ENCODE measurements around the gene ZNF423.

Gene ZNF423

DNA sequence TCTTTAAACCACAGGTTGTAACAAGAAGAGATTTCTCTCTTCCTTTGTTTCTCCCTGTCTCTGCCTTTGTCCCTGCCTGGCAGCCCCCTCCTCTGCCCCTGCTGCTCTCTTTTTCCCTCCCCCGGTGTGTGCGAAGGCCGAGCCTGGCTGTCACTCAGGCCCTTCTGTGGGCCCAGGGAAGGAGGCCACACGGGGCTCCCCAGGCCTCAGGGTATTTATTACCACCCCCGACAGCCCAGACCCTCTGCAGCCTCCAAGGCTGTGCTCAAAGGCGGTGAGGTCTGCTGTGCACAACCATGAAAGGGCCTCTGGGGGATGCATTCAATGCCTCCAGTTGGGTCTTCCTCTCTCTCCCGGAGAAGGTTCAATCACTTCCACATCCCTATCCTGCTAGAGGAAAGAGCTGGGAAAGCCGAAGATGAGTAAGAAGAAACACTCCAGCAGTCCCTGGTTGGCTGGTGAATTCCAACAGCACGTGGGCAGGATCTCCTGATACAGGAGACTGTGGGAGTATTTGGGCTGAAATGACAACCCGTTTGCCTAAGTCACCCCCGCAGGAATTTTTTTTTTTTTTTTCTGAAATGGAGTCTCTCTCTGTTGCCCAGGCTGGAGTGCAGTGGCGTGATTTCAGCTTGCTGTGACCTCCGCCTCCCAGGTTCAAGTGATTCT is 34.2 kb downstream of the ZNF423 start:
- TF ChIP-seq, protein P1, sequence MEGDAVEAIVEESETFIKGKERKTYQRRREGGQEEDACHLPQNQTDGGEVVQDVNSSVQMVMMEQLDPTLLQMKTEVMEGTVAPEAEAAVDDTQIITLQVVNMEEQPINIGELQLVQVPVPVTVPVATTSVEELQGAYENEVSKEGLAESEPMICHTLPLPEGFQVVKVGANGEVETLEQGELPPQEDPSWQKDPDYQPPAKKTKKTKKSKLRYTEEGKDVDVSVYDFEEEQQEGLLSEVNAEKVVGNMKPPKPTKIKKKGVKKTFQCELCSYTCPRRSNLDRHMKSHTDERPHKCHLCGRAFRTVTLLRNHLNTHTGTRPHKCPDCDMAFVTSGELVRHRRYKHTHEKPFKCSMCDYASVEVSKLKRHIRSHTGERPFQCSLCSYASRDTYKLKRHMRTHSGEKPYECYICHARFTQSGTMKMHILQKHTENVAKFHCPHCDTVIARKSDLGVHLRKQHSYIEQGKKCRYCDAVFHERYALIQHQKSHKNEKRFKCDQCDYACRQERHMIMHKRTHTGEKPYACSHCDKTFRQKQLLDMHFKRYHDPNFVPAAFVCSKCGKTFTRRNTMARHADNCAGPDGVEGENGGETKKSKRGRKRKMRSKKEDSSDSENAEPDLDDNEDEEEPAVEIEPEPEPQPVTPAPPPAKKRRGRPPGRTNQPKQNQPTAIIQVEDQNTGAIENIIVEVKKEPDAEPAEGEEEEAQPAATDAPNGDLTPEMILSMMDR (IDR thresholded peaks at IDR 0.05; ENCODE audit: low read depth, low read length) = no peak
- DNase-seq (ENCODE audit: extremely low read depth, low read depth) = no peak

DNA sequence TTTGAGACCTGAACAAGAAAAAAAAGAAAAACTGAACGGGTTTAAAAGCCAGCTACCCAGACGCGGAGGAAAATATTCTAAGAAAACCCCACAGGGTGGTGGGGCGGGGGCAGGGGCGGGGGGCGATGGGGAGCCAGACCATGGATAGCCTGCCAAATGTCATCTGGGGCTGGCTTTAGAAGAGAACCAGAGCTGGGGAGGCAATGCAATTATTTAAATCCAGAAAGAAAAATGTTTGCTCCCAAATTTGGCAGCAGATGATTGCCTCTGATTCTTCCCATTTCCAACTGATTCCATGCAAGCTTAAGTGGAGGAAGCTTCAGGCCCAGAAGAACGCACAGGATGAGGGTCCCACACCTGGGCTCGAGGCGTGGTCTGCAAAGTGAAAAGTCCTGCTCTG is 34.8 kb downstream of the ZNF423 start:
- TF ChIP-seq, protein P1 (IDR thresholded peaks at IDR 0.05; ENCODE audit: low read depth, low read length) = no peak

DNA sequence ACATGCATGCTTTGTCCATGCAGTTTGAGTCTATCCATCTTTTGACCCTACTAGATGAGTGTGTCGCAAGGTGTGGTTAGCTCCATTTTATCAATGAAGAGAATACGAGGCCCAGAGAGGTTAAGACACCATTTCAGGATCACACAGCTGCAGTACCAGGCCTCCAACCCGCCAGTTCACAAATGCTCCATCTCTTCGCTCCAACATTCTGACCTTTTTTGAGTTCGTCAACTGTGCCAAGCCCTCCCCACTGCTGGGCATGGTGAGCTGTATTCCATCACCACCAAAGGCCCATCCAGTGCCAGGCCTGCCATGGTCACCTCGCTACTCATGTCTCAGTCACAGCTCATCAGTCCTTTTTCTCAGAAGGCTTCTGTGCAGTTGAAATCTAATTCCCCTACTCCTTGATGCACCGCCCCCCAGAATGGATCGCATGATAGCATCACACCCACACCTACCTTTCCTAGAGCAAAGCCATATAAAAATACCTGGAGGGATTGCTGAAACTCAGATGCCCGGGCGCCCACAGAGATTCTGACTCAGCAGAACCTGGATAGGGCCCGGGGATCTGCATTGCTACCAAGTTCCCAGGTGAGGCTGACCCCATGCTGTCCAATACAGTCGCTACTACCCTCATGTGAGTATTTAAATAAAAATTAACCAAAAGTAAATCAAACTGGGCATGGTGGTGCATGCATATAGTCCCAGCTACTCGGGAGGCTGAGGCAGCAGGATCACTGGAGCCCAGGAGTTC is 38.0 kb downstream of the ZNF423 start:
- TF ChIP-seq, protein P1 (IDR thresholded peaks at IDR 0.05; ENCODE audit: low read depth, low read length) = no peak
- DNase-seq (ENCODE audit: extremely low read depth, low read depth) = no peak

More for the DNA sequence above, 34.8 kb downstream of the ZNF423 start:
- no peak for DNase-seq (ENCODE audit: extremely low read depth, low read depth)

DNA sequence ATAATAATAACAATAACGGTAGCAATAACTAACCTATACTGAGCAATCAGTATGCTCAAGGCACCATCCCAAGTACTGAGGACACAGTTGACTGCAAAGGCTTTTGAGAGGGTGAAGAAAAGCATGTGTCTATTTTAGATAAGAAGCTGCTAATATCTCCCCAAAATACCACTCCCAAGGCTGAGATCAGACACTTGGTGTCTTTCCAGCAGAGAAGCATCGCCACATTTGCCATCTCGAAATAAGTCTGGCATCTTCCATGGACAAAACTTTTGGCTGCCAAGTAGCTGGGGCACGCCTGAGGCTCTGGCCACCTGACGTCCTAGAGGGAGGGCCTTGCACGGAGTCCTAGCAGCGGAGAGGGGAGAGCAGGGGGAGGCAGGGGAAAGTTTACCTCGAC is 39.0 kb downstream of the ZNF423 start:
- DNase-seq (ENCODE audit: extremely low read depth, low read depth) = no peak
- TF ChIP-seq, protein P1 (IDR thresholded peaks at IDR 0.05; ENCODE audit: low read depth, low read length) = no peak

DNA sequence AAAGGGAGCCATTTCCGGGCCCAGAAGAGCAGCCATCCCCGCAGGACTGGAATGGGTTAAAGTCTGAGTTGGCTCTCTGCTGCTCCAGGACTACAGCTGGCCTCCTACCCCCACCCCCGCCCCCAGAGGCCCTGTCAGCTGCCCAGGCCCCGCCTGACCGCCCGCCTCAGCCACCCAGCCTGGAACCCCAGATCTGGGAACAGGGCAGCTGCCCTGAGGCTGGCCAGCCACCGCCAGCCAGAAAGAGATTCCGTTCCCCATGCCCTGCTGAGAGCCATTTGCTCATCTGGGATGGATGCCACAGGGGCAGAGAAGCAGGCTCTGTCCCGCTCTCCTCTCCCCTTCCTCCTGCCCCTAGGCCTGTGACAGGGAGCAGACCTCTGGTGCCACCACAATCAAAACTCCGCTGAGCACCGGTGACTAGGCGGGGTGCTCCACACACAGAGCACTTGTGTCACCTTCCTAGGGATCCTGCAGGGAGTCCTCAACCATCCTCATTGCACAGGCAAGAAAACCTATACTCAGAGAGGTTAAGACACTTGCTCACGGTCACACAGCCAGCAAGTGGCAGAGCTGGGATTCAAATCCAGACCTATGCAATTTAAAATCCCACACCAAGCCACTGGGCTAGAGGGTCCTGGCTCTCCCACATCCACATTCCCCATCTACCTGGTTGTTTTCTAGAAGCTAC is 44.1 kb downstream of the ZNF423 start:
- TF ChIP-seq, protein P1 (IDR thresholded peaks at IDR 0.05; ENCODE audit: low read depth, low read length) = no peak

DNA sequence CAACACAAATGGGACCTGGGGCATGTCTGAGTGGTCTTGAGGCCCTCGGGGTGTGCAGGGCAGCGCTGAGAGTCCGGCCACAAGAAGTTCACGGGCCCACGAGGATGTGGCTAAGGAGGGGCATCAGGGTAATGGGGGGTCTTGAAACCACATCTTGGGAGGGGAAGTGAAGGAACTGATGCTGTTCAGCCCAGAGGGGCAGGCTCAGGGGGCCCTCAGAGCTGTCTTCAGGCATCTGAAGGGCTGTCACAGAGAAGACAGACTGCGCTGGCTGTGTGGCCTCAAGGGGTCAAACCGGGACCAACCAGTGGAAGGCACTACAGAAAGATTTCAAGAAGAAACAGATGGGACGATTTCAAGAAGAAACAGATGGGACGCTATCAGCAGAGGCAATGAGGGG is 45.1 kb downstream of the ZNF423 start:
- no peak for DNase-seq (ENCODE audit: extremely low read depth, low read depth)
- TF ChIP-seq, protein P1 (IDR thresholded peaks at IDR 0.05; ENCODE audit: low read depth, low read length) = no peak

More for the DNA sequence above, 44.1 kb downstream of the ZNF423 start:
- no peak for DNase-seq (ENCODE audit: extremely low read depth, low read depth)

DNA sequence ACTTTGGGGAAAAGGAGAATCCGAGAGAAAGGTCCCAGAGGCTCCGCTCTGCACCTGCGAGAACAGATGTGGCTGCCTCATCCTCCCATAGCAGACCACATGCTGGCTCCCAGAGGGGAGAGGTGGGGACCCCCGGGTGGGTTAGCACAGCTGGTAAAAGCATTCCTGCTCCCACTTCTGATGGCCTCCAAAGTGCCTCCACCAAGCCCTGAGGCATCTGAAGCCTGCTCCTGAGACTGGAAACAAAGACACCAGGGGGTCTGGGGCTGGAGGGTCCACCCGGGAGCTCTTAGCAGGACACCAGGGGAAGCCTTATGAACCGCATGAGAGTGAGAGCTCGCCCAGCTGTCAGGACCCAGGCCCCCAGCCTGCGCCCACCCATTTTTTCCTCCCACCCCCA is 46.4 kb downstream of the ZNF423 start:
- no peak for DNase-seq (ENCODE audit: extremely low read depth, low read depth)
- TF ChIP-seq, protein P1 (IDR thresholded peaks at IDR 0.05; ENCODE audit: low read depth, low read length) = no peak

All from AG09319 (cell line).